Smooth muscle cell (in vitro differentiated cells): ENCODE results near the gene CYP4X1. TPM values are rescaled to one million over a fixed set of nuclear protein-coding genes. Genes with fewer than 3 reads are reported as not detected.
"Not testable (repeated sequence)": the region's sequence is repeated elsewhere in the genome, so short reads cannot be mapped to it uniquely, and the experiment has no call there.

Experiments
- DNase-seq: peaks from one replicate; lab custom pipeline; 2025; ENCODE audit not compliant: unreplicated experiment; lab: John Stamatoyannopoulos, UW
- H2AFZ ChIP-seq: fragments of 200-600 bp; sonication (generic); 2 replicates; pipeline ENCODE4 v1.6.0; 2016; ENCODE audit warnings: antibody characterized with exemption, low read depth, mild to moderate bottlenecking
- H3F3A ChIP-seq: fragments of 200-600 bp; sonication (generic); 2 replicates; pipeline ENCODE4 v1.6.0; 2017; ENCODE audit warnings: antibody characterized with exemption, low read depth
- H3K27ac ChIP-seq: fragments of 200-600 bp; sonication (generic); 2 replicates; pipeline ENCODE4 v1.5.1; 2016; ENCODE audit warnings: low read depth, mild to moderate bottlenecking
- H3K27me3 ChIP-seq: fragments of 200-600 bp; sonication (generic); 2 replicates; pipeline ENCODE4 v1.6.1; 2016; ENCODE audit warnings: low read depth, mild to moderate bottlenecking
- H3K36me3 ChIP-seq: fragments of 200-600 bp; sonication (generic); 2 replicates; pipeline ENCODE4 v1.5.1; 2016; ENCODE audit warnings: low read depth
- H3K4me1 ChIP-seq: fragments of 200-600 bp; sonication (generic); 2 replicates; pipeline ENCODE4 v1.5.1; 2016; ENCODE audit warnings: low read depth
- H3K4me2 ChIP-seq: fragments of 200-600 bp; sonication (generic); 2 replicates; pipeline ENCODE4 v1.6.0; 2016; ENCODE audit warnings: mild to moderate bottlenecking
- H3K4me3 ChIP-seq: fragments of 200-600 bp; sonication (generic); 2 replicates; pipeline ENCODE4 v1.5.1; 2016; ENCODE audit warnings: mild to moderate bottlenecking
- H3K79me2 ChIP-seq: fragments of 200-600 bp; sonication (generic); 2 replicates; pipeline ENCODE4 v1.6.0; 2016; ENCODE audit warnings: low read depth, mild to moderate bottlenecking
- H3K9ac ChIP-seq: fragments of 200-600 bp; sonication (generic); 2 replicates; pipeline ENCODE4 v1.6.0; 2016; ENCODE audit warnings: low read depth
- H3K9me3 ChIP-seq: fragments of 200-600 bp; sonication (generic); replicated peaks from 2 replicates; pipeline ENCODE4 v1.5.1; 2016; ENCODE audit warnings: low read depth
- H4K20me1 ChIP-seq: fragments of 200-600 bp; sonication (generic); 2 replicates; pipeline ENCODE4 v1.6.0; 2016; ENCODE audit warnings: low read depth
- WGBS: methylation state at CpG from one replicate; pipeline ENCODE4 v1.1.7; 2016; ENCODE audit warnings: low lambda C conversion rate; 5-methylcytosine and 5-hydroxymethylcytosine counted together
- polyA plus RNA-seq: library from polyadenylated mRNA; unstranded; fragments of >200 nt; fragmentation: Nextera tagmentation; extraction: Ambion mirVana; gene quantifications from 2 replicates; pipeline ENCODE4 v1.2.1, GENCODE V29; 2016
- total RNA-seq: library from RNA; depleted of rRNA; stranded (reverse); fragments of >200 nt; gene quantifications from 2 replicates; pipeline ENCODE4 v1.2.3, GENCODE V29; 2014
- TF ChIP-seq, protein P1 (sequence below): fragments of 200-600 bp; sonication (generic); IDR thresholded peaks from 2 replicates; pipeline ENCODE4 v1.5.1; 2017; ENCODE audit warnings: borderline replicate concordance, mild to moderate bottlenecking, antibody characterized with exemption; ENCODE audit not compliant: insufficient read depth, poor library complexity, severe bottlenecking

Gene CYP4X1
- total RNA-seq (not detected in 2 replicates), polyA plus RNA-seq (not detected in 2 replicates)

GRCh38 chr1:47023268-47024140, at the start of gene CYP4X1:
Gene CYP4X1, plus strand, starts transcription at chr1:47023669. Its CDS starts 149 bp downstream, at chr1:47023818.
- H4K20me1 ChIP-seq: no peaks in the 10 kb centered on the region
- H3K79me2 ChIP-seq: no peaks in the 10 kb centered on the region
- H2AFZ ChIP-seq: peak within 1 kb of the TSS; percentile 24
- no peaks in the 10 kb centered on the region for H3K4me1 ChIP-seq
- no peak within 1 kb of the TSS for H3K27ac ChIP-seq
- TF ChIP-seq, protein P1, sequence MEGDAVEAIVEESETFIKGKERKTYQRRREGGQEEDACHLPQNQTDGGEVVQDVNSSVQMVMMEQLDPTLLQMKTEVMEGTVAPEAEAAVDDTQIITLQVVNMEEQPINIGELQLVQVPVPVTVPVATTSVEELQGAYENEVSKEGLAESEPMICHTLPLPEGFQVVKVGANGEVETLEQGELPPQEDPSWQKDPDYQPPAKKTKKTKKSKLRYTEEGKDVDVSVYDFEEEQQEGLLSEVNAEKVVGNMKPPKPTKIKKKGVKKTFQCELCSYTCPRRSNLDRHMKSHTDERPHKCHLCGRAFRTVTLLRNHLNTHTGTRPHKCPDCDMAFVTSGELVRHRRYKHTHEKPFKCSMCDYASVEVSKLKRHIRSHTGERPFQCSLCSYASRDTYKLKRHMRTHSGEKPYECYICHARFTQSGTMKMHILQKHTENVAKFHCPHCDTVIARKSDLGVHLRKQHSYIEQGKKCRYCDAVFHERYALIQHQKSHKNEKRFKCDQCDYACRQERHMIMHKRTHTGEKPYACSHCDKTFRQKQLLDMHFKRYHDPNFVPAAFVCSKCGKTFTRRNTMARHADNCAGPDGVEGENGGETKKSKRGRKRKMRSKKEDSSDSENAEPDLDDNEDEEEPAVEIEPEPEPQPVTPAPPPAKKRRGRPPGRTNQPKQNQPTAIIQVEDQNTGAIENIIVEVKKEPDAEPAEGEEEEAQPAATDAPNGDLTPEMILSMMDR: no peak
- H3K4me2 ChIP-seq: peak within 1 kb of the TSS; percentile 80
- no peak for DNase-seq
- H3K9ac ChIP-seq: no peak within 1 kb of the TSS
- no peaks in the 10 kb centered on the region for H3K9me3 ChIP-seq
- no peaks in the 10 kb centered on the region for H3K36me3 ChIP-seq
- H3F3A ChIP-seq: no peaks in the 10 kb centered on the region
- peak within 1 kb of the TSS; percentile 42 for H3K4me3 ChIP-seq
- 5% methylated on average over 44 of the region's 49 CpGs for WGBS
- H3K27me3 ChIP-seq: peaks cover 45% of the 10 kb centered on the region

DNA sequence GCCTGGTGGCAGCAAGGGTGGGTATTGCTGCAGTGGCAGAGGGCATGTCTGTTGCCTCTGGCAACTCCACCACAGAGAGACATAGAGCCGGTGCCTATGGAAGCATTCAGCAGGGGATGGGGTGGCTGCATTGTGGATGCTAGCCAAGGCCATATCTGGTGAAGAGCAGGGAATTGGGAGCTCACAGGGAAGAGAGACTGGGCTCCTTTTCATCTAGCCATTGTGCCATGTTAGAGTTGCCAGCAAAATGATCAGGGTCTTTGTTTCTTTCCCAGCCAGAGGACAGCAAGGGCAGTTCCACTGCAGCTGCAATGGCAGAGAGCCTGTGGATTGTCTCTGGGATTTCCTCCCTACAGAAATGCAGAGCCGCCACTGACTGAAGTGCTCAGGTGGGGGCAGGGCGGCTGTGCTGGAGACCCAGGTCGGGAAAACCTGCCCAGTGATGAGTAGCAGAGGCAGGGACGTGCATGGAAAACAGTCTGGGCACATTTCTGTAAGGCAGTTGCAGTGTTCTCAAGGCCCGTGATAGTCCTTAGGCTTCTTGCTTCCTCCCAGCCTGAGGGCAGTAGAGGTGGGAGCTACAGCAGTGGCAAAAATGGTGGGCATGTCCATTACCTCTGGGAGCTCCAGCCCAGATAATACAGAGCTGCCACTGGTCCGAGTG, 40.2 kb upstream of the CYP4X1 start:
- Histone ChIP-seq H3K9me3 (no peaks in the 10 kb centered on the region), H3K79me2 (no peaks in the 10 kb centered on the region), H3K36me3 (no peaks in the 10 kb centered on the region), H2AFZ (no peak overlapping the region), H3F3A (no peaks in the 10 kb centered on the region), H3K9ac (no peak overlapping the region), H3K27me3 (peaks cover 20% of the 10 kb centered on the region), H3K4me3 (no peak overlapping the region), H4K20me1 (no peaks in the 10 kb centered on the region), H3K4me1 (no peaks in the 10 kb centered on the region), H3K27ac (no peak overlapping the region), H3K4me2 (no peak overlapping the region)
- no peak for DNase-seq
- TF ChIP-seq, protein P1: no peak
- 28% methylated on average over 7 of the region's 7 CpGs for WGBS

GRCh38 chr1:46983830-46984586, 39.5 kb upstream of the CYP4X1 start:
- Histone ChIP-seq H3K4me2 (no peak overlapping the region), H3K27ac (no peak overlapping the region), H3K36me3 (no peaks in the 10 kb centered on the region), H3K9me3 (no peaks in the 10 kb centered on the region), H3K79me2 (no peaks in the 10 kb centered on the region), H4K20me1 (no peaks in the 10 kb centered on the region), H3K27me3 (peaks cover 20% of the 10 kb centered on the region), H3K4me3 (no peak overlapping the region), H3K9ac (no peak overlapping the region), H3K4me1 (no peaks in the 10 kb centered on the region), H2AFZ (no peak overlapping the region), H3F3A (no peaks in the 10 kb centered on the region)
- no peak for DNase-seq
- 34% methylated on average over 3 of the region's 3 CpGs for WGBS
- TF ChIP-seq, protein P1: no peak

DNA sequence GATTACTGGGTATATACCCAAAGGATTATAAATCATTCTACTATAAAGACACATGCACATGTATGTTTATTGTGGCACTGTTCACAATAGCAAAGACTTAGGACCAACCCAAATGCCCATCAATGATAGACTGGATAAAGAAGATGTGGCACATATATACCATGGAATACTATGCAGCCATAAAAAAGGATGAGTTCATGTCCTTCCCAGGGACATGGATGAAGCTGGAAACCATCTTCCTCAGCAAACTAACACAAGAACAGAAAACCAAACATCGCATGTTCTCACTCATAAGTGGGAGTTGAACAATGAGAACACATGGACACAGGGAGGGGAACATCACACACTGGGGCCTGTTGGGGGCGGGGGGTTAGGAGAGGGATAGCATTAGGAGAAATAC, 32.9 kb upstream of the CYP4X1 start:
- H3K27me3 ChIP-seq: peaks cover 27% of the 10 kb centered on the region
- H3K36me3 ChIP-seq, DNase-seq, H3F3A ChIP-seq, H3K4me2 ChIP-seq, H4K20me1 ChIP-seq, H3K9ac ChIP-seq, H3K79me2 ChIP-seq, H3K4me3 ChIP-seq, H3K9me3 ChIP-seq, H2AFZ ChIP-seq, H3K27ac ChIP-seq, H3K4me1 ChIP-seq: not testable (repeated sequence)
- 91% methylated on average over 2 of the region's 2 CpGs for WGBS
